Measurements from ENCODE around the gene SMARCD1.
A peak's percentile ranks its signal among the peaks of the same experiment; 100 is the strongest.

Gene SMARCD1

GRCh38 chr12:50111693-50112455, 26.7 kb downstream of the SMARCD1 start, which contains the start of gene COX14:
Gene COX14 (plus strand): TSS chr12:50112236. CDS start chr12:50120044, 7,808 bp downstream.
- peak within 1 kb of the TSS; percentile 97 for H3K4me3 ChIP-seq (ENCODE audit: low read depth, low read length)
- DNase-seq (ENCODE audit: low read depth) = peak; percentile 99
- TF ChIP-seq CTCF (IDR thresholded peaks at IDR 0.05; ENCODE audit: low read depth, low read length, missing control alignments) = peak; percentile 97
- in situ Hi-C loops (cut with HindIII; ENCODE audit: low sequenced_read_pairs) = no loop called here

- no peak for TF ChIP-seq CTCF (IDR thresholded peaks at IDR 0.05; ENCODE audit: low read depth, low read length, missing control alignments)
- in situ Hi-C loops (cut with HindIII; ENCODE audit: low sequenced_read_pairs) = no loop called here
- peak overlapping the region; percentile 97 for H3K4me3 ChIP-seq (ENCODE audit: low read depth, low read length)
- DNase-seq (ENCODE audit: low read depth) = no peak
These were observed 27.5 kb downstream of the SMARCD1 start for GRCh38 chr12:50112456-50113218.

GRCh38 chr12:50117057-50117622, 32.0 kb downstream of the SMARCD1 start:
- TF ChIP-seq CTCF (IDR thresholded peaks at IDR 0.05; ENCODE audit: low read depth, low read length, missing control alignments) = no peak
- no peak for DNase-seq (ENCODE audit: low read depth)
- in situ Hi-C loops (cut with HindIII; ENCODE audit: low sequenced_read_pairs) = no loop called here
- H3K4me3 ChIP-seq (ENCODE audit: low read depth, low read length) = no peak overlapping the region

- no peak overlapping the region for H3K4me3 ChIP-seq (ENCODE audit: low read depth, low read length)
- DNase-seq (ENCODE audit: low read depth) = no peak
- TF ChIP-seq CTCF (IDR thresholded peaks at IDR 0.05; ENCODE audit: low read depth, low read length, missing control alignments) = no peak
- in situ Hi-C loops (cut with HindIII; ENCODE audit: low sequenced_read_pairs) = no loop called here
These were observed 34.2 kb downstream of the SMARCD1 start for GRCh38 chr12:50119387-50119786.

- no peak overlapping the region for H3K4me3 ChIP-seq (ENCODE audit: low read depth, low read length)
- no peak for DNase-seq (ENCODE audit: low read depth)
- in situ Hi-C loops (cut with HindIII; ENCODE audit: low sequenced_read_pairs) = no loop called here
- no peak for TF ChIP-seq CTCF (IDR thresholded peaks at IDR 0.05; ENCODE audit: low read depth, low read length, missing control alignments)
These were observed 35.4 kb downstream of the SMARCD1 start for GRCh38 chr12:50120521-50120920.

- TF ChIP-seq CTCF (IDR thresholded peaks at IDR 0.05; ENCODE audit: low read depth, low read length, missing control alignments) = no peak
- no peak for DNase-seq (ENCODE audit: low read depth)
- H3K4me3 ChIP-seq (ENCODE audit: low read depth, low read length) = no peak overlapping the region
- in situ Hi-C loops (cut with HindIII; ENCODE audit: low sequenced_read_pairs) = no loop called here
These were observed 35.8 kb downstream of the SMARCD1 start for GRCh38 chr12:50120953-50121352.

Measured in astrocyte of the cerebellum (primary cell).